ENCODE measurements around the gene CCDC148. TPM values are rescaled to one million over a fixed set of nuclear protein-coding genes. Genes with fewer than 3 reads are reported as not detected.
"Not testable (repeated sequence)": the region's sequence is repeated elsewhere in the genome, so short reads cannot be mapped to it uniquely, and the experiment has no call there.

CCDC148 gene
- total RNA-seq, 1 experiment from 2014 or later, result 0.49 TPM

DNA sequence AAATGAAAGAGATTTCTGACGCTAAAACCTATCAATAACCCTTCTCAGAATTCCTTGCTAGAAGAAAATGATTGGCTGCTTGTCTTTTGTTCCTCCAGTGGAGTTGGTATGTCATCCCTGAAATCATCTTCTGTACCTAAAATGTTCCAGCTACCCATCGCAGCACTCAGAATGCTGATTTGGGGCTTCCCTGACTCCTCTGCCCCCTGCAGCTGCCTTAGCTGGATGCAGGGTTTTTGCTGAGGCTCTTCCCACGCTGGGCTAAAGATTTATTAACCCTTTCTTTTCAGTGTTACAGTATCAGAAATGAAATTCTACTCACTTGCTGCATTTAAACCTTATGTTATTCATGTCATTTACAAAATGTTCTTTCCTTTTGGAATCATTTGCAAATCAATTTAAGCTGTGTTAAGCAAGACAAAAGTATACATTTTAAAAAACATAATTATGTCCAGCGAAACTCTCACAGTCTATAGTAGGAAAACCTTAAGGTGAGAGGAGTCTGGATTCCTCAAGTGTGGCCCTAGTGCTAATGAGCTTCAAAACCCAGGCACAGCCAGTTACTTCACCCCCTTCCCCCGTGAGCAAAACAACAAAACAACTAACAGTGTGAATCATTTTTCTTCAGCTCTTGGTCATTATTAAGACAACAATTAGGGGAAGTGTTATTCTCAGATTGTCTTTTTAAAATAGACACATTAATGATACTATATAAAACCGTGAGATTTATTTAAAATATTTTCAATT is 33.0 kb upstream of the CCDC148 start:
- H3K27ac ChIP-seq, result no peak overlapping the region
- H3K27me3 ChIP-seq, result no peaks in the 10 kb centered on the region
- peaks cover 4% of the 10 kb centered on the region; the same call in 1 of the 2 replicates for H3K36me3 ChIP-seq
- H3K4me3 ChIP-seq, result no peak overlapping the region
- no peaks in the 10 kb centered on the region for H3K9me3 ChIP-seq (replicated peaks)
- peak; percentile 25 to 63 for DNase-seq
- H3K4me1 ChIP-seq, result peaks cover 22% of the 10 kb centered on the region

DNA sequence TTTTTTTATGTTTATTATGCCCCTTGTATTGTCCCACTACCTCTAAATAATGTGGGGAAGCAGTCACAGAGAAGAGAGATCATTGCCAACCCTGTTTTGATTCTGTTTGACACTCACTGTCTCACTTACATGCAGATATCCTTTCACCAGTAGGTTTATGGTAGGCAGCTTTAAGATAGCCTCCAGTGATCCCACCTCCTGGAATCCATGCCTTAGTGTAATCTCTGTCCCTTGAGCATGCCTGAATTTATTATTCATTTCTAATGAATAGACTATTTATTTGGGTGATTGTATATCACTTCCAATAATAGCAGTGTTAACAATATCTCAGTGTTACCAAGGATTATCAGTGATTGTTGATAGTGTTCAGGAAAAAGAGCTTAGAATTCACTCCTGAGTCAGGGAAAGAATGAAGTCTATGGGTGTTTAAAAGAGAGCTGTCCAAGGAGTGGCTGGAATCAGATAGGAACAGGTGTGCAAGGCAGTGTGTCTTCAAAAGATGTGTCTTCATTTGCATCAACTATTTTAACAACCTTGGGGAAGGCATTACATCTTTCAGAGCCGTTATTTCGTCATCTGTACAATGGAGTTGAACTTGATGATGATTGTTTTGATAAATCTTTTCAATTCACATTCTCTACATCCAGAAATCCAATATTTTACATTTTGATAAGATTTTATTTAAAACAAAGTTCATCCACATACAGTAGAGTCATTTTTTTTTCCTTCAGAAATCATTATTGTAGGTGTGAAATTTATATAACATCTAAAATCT is 32.1 kb upstream of the CCDC148 start:
- H3K27me3 ChIP-seq, result no peaks in the 10 kb centered on the region
- DNase-seq, result no peak
- no peak overlapping the region for H3K4me3 ChIP-seq
- H3K9me3 ChIP-seq (replicated peaks), result no peaks in the 10 kb centered on the region
- no peak overlapping the region for H3K27ac ChIP-seq
- H3K36me3 ChIP-seq, result peaks cover 4% of the 10 kb centered on the region; the same call in 1 of the 2 replicates
- peaks cover 21% of the 10 kb centered on the region for H3K4me1 ChIP-seq

DNA sequence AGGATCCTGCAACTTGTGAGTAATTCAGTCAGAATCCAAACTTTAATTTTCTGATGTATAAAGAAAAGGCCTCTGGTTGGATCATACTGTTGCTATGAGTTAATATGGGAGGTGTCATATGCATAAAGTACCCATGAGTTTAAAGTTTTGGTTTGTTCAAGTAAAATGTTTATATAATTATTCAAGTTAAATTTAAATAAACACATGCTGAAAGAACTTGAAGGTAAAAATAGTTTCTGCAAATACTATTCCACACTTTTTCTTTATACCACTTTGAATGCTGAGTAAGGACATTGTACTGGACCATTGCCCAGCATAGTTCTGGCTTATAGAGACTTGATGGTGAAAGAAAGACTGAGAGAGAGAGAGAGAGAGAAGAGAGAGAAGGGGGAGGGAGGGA is 30.9 kb upstream of the CCDC148 start:
- no peaks in the 10 kb centered on the region for H3K27me3 ChIP-seq
- H3K4me3 ChIP-seq, result no peak overlapping the region
- H3K9me3 ChIP-seq (replicated peaks), result no peaks in the 10 kb centered on the region
- H3K4me1 ChIP-seq, result peaks cover 17% of the 10 kb centered on the region
- peaks cover 4% of the 10 kb centered on the region; the same call in 1 of the 2 replicates for H3K36me3 ChIP-seq
- DNase-seq, result no peak
- H3K27ac ChIP-seq, result no peak overlapping the region

DNA sequence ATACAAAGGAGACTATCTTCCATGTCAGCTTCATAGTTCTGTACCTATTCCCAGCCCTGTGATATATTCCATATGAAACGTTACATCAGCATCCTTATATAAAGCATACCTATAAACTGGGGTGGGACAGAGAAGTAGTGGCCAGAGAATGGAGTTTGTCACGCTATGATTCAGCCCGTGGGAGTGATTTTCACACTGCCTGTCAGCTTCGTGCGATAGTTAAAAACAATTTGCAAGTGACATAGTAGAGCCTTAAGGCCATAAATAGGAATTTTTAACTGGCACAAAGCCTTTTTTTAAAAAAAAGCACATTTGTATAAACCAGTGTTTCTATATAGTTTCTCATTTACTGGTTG is 30.4 kb upstream of the CCDC148 start:
- H3K27ac ChIP-seq, result no peak overlapping the region
- no peaks in the 10 kb centered on the region for H3K9me3 ChIP-seq (replicated peaks)
- no peak for DNase-seq

DNA sequence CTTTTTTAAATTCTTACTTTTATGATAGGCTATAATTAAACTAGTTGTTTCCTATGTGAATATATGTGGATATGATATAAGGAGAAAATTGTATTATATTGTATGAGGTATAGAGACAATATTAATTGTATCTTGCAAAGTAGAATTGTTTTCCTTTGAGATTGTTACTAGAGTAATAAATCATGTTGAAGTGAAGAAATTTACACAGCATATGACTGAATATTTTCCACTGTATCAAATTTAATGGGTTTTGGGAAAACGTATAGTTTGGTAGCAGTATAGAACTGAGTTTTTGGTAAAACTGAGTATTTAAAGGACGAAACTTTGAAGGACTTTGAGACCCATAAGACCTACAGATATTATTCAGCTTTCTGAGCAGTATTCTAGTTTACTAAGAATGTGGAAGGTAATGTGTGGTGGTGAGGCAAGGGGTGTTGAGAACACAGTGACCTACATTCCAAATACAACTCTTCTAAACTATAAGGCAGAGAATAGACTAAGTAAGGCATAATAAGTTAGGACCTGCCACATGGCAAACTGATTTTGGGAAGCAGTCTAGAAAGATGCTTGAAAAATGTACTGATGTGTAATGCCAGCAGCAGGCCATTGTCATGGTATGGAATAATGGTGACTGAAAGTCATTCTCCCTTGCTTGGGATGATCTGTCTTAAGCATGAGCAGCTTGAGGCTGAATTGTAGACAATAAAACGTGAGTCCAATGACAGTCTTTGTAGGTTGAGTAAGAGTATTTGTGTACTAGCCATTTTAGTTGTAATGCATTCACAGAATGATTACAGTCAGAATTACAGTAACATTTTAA is 29.8 kb upstream of the CCDC148 start:
- no peaks in the 10 kb centered on the region for H3K9me3 ChIP-seq (replicated peaks)
- H3K4me3 ChIP-seq, result no peak overlapping the region
- DNase-seq, result no peak
- no peak overlapping the region for H3K27ac ChIP-seq
- H3K36me3 ChIP-seq, result peaks cover 5% of the 10 kb centered on the region
- H3K27me3 ChIP-seq, result no peaks in the 10 kb centered on the region
- peaks cover 17% of the 10 kb centered on the region for H3K4me1 ChIP-seq

More for the DNA sequence above, 30.4 kb upstream of the CCDC148 start:
- no peak overlapping the region for H3K4me3 ChIP-seq
- no peaks in the 10 kb centered on the region for H3K27me3 ChIP-seq
- H3K36me3 ChIP-seq, result peaks cover 4% of the 10 kb centered on the region
- H3K4me1 ChIP-seq, result peaks cover 17% of the 10 kb centered on the region

DNA sequence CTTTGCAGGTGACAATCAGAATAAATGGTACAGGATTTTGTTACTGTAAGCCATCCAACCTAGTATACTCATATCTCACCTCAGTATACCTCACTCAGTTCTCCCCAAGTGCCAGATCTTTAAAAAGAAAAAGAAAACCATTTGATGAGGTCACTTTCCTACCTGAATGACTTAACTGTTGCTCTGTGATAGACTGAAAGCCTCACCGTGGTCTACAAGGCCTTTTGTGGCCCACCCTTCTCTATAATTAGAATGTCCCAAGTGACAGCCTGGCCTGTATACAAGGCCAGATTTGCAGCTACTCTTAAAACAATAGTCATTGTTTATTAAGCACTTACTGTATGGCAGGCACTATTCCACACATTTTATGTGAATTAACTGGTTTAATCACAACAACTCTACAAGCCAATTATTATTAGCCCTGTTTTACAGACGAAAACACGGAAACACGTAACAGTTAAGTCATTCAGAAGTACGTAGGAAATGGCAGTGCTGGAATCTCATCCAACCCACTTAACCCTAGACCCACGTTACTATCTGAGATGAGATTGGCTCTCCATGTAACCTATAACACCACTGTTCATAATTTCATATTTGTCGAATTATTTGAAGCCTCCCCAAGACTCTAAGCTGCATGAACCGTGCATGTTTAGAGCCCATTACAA is 28.5 kb upstream of the CCDC148 start:
- H3K4me3 ChIP-seq, result no peak overlapping the region
- no peaks in the 10 kb centered on the region for H3K27me3 ChIP-seq
- no peaks in the 10 kb centered on the region for H3K9me3 ChIP-seq (replicated peaks)
- peaks cover 15% of the 10 kb centered on the region for H3K4me1 ChIP-seq
- no peak overlapping the region for H3K27ac ChIP-seq
- peaks cover 6% of the 10 kb centered on the region for H3K36me3 ChIP-seq
- no peak for DNase-seq

DNA sequence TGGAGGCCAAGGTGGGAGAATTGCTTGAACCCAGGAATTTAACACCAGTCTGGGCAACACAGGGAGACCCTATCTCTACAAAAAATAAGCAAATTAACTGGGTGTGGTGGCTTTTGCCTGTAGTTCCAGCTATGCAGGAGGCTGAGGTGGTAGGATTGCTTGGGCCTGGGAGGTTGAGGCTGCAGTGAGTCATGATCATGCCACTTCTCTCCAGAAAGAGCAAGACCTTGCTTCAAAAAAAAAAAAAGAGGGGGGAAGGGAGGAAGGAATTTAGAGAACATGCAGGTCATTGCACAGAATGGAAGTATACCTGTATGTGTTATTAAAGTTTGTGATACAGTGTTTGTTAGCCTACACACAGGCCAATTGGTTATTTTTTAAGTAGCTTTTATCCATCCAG is 26.0 kb upstream of the CCDC148 start:
- Histone ChIP-seq H3K4me1 (peaks cover 4% of the 10 kb centered on the region; the same call in 1 of the 2 replicates), H3K27ac (no peak overlapping the region), H3K9me3 (replicated peaks) (no peaks in the 10 kb centered on the region), H3K27me3 (no peaks in the 10 kb centered on the region), H3K36me3 (peaks cover 6% of the 10 kb centered on the region), H3K4me3 (no peak overlapping the region)
- DNase-seq, result no peak

DNA sequence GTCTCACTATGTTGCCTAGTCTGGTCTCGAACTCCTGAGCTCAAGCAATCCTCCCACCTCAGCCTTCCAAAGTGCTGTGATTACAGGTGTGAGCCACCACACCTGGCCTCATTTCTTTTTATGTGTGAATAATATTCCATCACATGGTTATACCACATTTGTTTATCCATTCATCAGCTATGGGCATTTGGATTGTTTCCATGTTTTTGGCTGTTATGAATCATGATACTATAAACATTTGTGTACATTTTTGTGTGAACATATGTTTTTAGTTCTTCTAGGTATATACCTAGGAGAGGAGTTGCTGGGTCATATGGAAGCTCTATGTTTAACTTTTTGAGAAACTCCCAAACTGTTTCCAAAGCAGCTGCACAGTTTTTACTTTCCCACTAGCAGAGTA is 24.6 kb upstream of the CCDC148 start:
- no peak overlapping the region for H3K27ac ChIP-seq

DNA sequence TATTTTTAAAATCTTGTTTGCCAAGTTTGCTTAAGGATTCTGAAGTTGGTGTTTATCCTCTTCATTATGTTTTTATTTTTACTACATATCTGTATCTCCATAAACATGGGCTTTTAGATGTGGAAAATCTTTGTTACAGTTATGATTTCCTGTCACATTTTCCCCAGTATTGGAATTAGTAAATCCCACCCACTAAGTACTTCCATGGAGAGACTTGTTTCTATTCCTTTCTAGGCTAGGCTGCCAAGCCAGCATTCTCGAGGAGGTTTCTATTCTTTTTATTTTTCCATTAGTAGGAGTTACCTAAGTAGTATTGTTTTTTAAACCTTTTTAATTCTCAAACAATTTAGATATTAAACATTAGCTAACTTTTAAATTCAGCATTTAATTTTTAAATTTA is 22.3 kb upstream of the CCDC148 start:
- H3K27ac ChIP-seq, result no peak overlapping the region
- H3K9me3 ChIP-seq (replicated peaks), result no peaks in the 10 kb centered on the region
- peaks cover 13% of the 10 kb centered on the region; the same call in 1 of the 2 replicates for H3K36me3 ChIP-seq
- H3K4me1 ChIP-seq, result no peaks in the 10 kb centered on the region
- no peak for DNase-seq
- H3K27me3 ChIP-seq, result no peaks in the 10 kb centered on the region
- no peak overlapping the region for H3K4me3 ChIP-seq

More for the DNA sequence above, 24.6 kb upstream of the CCDC148 start:
- no peaks in the 10 kb centered on the region for H3K4me1 ChIP-seq
- H3K27me3 ChIP-seq, result no peaks in the 10 kb centered on the region
- no peaks in the 10 kb centered on the region for H3K9me3 ChIP-seq (replicated peaks)
- no peak for DNase-seq
- H3K4me3 ChIP-seq, result no peak overlapping the region
- peaks cover 8% of the 10 kb centered on the region for H3K36me3 ChIP-seq

DNA sequence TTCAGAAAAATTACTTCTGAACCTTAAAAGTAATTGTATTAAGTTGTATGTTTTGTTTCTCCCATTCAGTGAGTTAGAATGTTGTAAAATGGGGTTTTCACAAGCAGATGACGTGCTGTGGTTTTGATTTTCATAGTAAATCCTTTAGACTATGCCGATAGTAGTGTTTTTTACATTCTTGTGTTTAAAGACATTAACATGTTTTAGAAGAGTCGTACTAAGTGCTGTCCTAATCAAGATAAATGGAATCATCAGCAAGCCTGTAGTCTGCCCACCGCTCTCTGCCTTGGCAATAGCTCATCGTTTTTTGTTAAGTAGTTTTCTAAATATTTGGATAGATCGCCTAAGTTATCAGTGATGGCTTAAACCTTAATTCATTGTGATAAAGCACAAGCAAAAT is 21.7 kb upstream of the CCDC148 start:
- Histone ChIP-seq H3K27me3 (no peaks in the 10 kb centered on the region), H3K4me3 (no peak overlapping the region), H3K9me3 (replicated peaks) (no peaks in the 10 kb centered on the region; the same call in 1 of the 2 replicates), H3K36me3 (peaks cover 16% of the 10 kb centered on the region; the same call in 1 of the 2 replicates), H3K27ac (no peak overlapping the region), H3K4me1 (no peaks in the 10 kb centered on the region)
- no peak for DNase-seq

DNA sequence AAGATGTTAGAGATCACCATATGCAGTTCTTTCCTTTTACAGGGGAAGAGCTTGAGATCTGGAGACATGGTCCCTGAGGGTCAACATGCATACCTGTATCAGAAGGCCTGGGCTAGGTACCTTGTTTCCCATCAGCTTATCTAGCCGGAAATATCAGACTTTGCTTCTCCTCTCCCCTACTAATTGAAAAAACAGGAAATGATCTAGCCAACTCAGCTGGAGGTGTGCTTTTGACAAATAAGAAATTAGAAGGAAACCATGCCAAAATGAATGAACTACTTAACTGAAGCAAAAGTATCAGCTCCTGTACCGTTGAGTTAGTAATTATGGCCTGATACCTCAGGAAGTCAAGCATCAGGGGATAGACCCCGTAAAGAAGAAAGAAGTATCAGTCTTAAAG is 20.6 kb upstream of the CCDC148 start:
- DNase-seq, result no peak
- Histone ChIP-seq H3K4me3 (no peak overlapping the region), H3K36me3 (peaks cover 20% of the 10 kb centered on the region), H3K9me3 (replicated peaks) (no peaks in the 10 kb centered on the region; the same call in 1 of the 2 replicates), H3K27ac (no peak overlapping the region), H3K4me1 (no peaks in the 10 kb centered on the region), H3K27me3 (no peaks in the 10 kb centered on the region)

DNA sequence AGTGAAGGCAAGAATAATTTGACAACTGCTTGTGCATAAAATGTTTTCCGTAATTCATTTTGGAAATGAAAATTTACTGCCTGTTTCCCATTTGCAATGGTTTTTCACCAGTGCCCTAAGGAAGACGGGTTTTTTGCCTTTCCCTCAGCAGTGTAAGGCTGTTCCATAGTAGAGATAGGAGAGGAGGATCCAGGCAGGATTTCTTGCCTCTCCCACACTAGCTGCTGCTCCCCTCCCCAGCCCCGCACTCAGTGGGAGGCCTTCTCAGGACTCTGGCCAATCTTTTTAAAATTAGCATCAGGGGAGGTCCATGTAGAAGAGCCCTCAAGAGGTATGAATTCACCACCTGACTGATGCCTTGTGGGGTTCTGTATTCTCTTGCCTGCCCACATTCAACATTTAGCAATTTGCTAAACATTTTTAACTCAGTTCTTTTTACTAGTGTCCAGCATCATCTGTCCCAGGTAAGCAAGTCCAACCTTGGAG is 18.0 kb upstream of the CCDC148 start:
- H3K27ac ChIP-seq; DNase-seq; H3K4me3 ChIP-seq; H3K9me3 ChIP-seq (replicated peaks); H3K4me1 ChIP-seq; H3K27me3 ChIP-seq: not testable (repeated sequence)
- peaks cover 32% of the 10 kb centered on the region for H3K36me3 ChIP-seq

DNA sequence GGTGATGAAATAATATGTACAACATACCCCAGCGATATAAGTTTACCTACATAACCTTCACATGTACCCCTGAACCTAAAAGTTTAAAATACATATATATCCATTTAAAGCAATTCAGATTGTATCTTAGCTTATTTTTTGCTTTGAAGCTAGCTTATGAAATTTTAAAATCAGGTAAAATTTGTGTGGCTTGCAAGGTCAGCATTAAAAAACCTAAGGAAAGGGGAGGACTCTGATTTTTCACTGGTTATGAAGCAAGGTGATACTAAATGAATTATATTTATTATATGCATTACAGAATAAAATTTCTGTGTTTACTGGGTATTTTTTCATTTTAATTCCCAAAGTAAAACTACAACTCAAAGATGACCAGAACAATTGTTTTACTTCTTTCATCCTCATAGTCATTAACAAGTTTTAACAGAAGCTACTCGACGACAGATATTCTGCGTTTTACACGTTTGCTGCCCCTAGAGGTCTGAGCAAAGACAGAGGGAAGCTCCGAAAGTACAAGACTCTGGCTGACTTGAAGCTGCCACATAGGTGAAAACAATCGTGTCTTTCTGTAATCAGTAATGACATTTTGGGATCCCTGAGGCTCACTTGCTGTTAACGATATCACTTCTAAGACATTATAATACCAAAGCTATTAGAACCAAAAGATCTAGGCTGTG is 17.3 kb upstream of the CCDC148 start:
- H3K36me3 ChIP-seq, result peaks cover 33% of the 10 kb centered on the region
- no peak overlapping the region for H3K4me3 ChIP-seq
- no peaks in the 10 kb centered on the region for H3K4me1 ChIP-seq
- no peak overlapping the region for H3K27ac ChIP-seq
- DNase-seq, result no peak
- no peaks in the 10 kb centered on the region; the same call in 1 of the 2 replicates for H3K9me3 ChIP-seq (replicated peaks)
- no peaks in the 10 kb centered on the region for H3K27me3 ChIP-seq

DNA sequence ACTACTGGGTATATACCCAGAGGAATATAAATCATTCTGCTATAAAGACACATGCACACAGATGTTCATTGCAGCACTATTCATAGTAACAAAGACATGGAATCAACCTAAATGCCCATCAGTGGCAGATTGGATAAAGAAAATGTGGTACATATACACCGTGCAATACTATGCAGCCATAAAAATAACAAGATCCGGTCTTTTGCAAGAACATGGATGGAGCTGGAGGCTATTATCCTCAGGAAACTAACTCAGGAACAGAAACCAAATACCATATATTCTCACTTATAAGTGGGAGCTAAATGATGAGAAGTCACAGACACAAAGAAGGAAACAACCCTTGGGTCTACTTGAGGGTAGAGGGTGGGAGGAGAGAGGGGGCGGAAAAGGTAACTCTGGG is 16.7 kb upstream of the CCDC148 start:
- H3K4me1 ChIP-seq; H3K9me3 ChIP-seq (replicated peaks); DNase-seq; H3K27ac ChIP-seq; H3K27me3 ChIP-seq; H3K4me3 ChIP-seq: not testable (repeated sequence)
- H3K36me3 ChIP-seq, result peaks cover 33% of the 10 kb centered on the region

Measured in SJCRH30 (cell line).